ENCODE measurements around the gene ARHGEF28.

- TF ChIP-seq CTCF (IDR thresholded peaks at IDR 0.05 in 2 of 3, conservative IDR thresholded peaks at IDR 0.05 in 1 of 3; ENCODE audit: insufficient read depth in 2 of 3, low read depth in 1 of 3, low read length in 3 of 3), result no peak
- TF ChIP-seq HDAC2 (IDR thresholded peaks at IDR 0.05), result no peak
- TF ChIP-seq FOXK2 (conservative IDR thresholded peaks at IDR 0.05 in 1 of 2, IDR thresholded peaks at IDR 0.05 in 1 of 2; ENCODE audit: low read depth in 2 of 2), result no peak
- TF ChIP-seq CTCFL (IDR thresholded peaks at IDR 0.05; ENCODE audit: borderline replicate concordance, insufficient read depth, low read depth, low read length, poor library complexity, severe bottlenecking), result no peak
- no peak for TF ChIP-seq CLOCK (CRISPR knock-in tag; IDR thresholded peaks at IDR 0.05; ENCODE audit: borderline replicate concordance)
- no peak for TF ChIP-seq RCOR1 (IDR thresholded peaks at IDR 0.05; ENCODE audit: borderline replicate concordance in 1 of 2, low read depth in 2 of 2, low read length in 2 of 2)
- no peak for TF ChIP-seq TBL1XR1 (IDR thresholded peaks at IDR 0.05; ENCODE audit: low read length in 2 of 2)
- TF ChIP-seq POLR2A (conservative IDR thresholded peaks at IDR 0.05), result no peak
These were observed 225.6 kb downstream of the ARHGEF28 start for GRCh38 chr5:73851471-73852181.
